Astrocyte of the spinal cord (primary cell): ENCODE measurements around the gene THSD7A.

Experiments used
- DNase-seq: peaks from one replicate; pipeline ENCODE4 v3.0.0; 2011; ENCODE audit warnings: low read depth, low spot score
- H3K4me3 ChIP-seq: 2 replicates; pipeline ENCODE4 v1.5.1; 2011; ENCODE audit warnings: low read depth, mild to moderate bottlenecking, low read length, moderate library complexity
- in situ Hi-C: cut with HindIII; loops from 2 replicates; pipeline ENCODE4 v1.10.0; 2017; ENCODE audit warnings: low sequenced_read_pairs
- TF ChIP-seq, protein P1 (sequence below): IDR thresholded peaks from 2 replicates; pipeline ENCODE4 v1.5.1; 2012; ENCODE audit warnings: low read depth, mild to moderate bottlenecking, low read length, inconsistent platforms

THSD7A gene

DNA sequence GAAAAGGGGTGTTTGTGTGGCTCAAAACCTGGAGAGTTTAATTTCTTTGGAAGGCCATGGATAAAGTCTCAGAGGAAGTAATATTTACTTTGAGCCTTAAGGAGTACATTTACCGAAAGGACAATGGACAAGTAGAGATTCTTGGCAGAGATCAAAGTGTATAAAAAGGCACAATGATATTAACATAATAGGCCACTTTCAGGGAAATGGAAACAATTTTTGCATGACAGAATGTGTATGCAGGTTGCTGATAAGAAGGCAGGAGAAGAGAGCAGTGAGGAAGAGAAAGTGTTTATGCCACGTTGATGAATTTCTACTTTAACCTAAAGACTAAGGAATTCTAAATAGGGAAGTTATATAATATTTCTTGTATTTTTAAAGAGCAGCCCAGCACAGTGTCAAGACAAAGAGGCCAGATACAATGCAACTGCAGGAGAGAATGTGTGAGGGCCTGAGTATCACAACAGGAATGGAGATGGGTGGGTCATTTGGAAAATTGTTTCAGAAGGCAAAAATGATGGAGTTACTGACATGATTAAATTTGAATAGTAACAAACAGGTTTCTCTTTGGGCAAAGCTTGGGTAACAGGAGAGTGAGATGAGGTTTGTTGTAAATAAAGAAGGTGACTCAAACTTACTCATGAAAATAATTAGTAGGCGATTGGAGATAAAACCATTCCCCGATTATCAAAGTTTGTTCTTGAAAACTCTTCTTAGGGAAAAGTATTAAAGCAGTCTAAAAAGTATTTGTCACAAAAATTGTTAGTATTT is 84.1 kb downstream of the THSD7A start:
- H3K4me3 ChIP-seq = no peak overlapping the region
- TF ChIP-seq, protein P1, sequence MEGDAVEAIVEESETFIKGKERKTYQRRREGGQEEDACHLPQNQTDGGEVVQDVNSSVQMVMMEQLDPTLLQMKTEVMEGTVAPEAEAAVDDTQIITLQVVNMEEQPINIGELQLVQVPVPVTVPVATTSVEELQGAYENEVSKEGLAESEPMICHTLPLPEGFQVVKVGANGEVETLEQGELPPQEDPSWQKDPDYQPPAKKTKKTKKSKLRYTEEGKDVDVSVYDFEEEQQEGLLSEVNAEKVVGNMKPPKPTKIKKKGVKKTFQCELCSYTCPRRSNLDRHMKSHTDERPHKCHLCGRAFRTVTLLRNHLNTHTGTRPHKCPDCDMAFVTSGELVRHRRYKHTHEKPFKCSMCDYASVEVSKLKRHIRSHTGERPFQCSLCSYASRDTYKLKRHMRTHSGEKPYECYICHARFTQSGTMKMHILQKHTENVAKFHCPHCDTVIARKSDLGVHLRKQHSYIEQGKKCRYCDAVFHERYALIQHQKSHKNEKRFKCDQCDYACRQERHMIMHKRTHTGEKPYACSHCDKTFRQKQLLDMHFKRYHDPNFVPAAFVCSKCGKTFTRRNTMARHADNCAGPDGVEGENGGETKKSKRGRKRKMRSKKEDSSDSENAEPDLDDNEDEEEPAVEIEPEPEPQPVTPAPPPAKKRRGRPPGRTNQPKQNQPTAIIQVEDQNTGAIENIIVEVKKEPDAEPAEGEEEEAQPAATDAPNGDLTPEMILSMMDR = no peak
- DNase-seq = no peak
- in situ Hi-C loops = no loop called here

GRCh38 chr7:11746591-11746990 is 85.4 kb downstream of the THSD7A start:
- in situ Hi-C loops = no loop called here
- DNase-seq = no peak
- TF ChIP-seq, protein P1 = no peak
- no peak overlapping the region for H3K4me3 ChIP-seq

- no peak overlapping the region for H3K4me3 ChIP-seq
- in situ Hi-C loops = no loop called here
- TF ChIP-seq, protein P1 = no peak
- no peak for DNase-seq
Observed at GRCh38 chr7:11743548-11743947, 88.5 kb downstream of the THSD7A start.

- H3K4me3 ChIP-seq = no peak overlapping the region
- no peak for DNase-seq
- TF ChIP-seq, protein P1 = no peak
- in situ Hi-C loops = no loop called here
Observed at GRCh38 chr7:11743016-11743415, 89.0 kb downstream of the THSD7A start.

GRCh38 chr7:11742496-11742895 is 89.5 kb downstream of the THSD7A start:
- no peak overlapping the region for H3K4me3 ChIP-seq
- in situ Hi-C loops = no loop called here
- TF ChIP-seq, protein P1 = no peak
- peak; percentile 26 for DNase-seq

DNA sequence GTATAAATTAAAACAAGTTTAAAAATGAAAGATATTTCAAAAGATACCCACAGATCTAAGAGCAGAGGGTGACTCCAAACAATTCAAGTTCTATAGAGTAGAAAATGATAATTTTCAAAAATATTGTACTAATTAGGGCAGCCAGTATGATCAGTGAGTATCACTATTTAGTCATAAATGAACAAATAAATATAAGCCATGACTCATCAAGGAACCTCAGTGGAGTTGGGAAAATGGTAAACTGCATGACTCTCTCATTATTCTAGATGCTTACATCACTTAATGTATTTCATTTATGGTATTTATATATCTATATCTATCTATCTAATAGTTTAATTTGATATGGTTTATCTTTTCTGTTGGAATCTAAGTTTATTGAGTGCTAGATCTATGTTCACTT is 94.3 kb downstream of the THSD7A start:
- TF ChIP-seq, protein P1 = no peak
- DNase-seq = peak; percentile 38
- in situ Hi-C loops = no loop called here
- H3K4me3 ChIP-seq = no peak overlapping the region
